ENCODE measurements around the gene R3HCC1L. TPM values are rescaled to one million over a fixed set of nuclear protein-coding genes. Genes with fewer than 3 reads are reported as not detected.
"Not testable (repeated sequence)": the region's sequence is repeated elsewhere in the genome, so short reads cannot be mapped to it uniquely, and the experiment has no call there.

R3HCC1L gene
- total RNA-seq, 2 donors from 2014 or later = 12.3 to 14.3 TPM

- no peak overlapping the region for H3K4me3 ChIP-seq
- no peak for DNase-seq (ENCODE audit: low spot score)
Observed at GRCh38 chr10:98128802-98129201, 5.7 kb upstream of the R3HCC1L start.

GRCh38 chr10:98131619-98132018 lies 2.8 kb upstream of the R3HCC1L start:
- no peaks in the 10 kb centered on the region for H3K9me3 ChIP-seq
- TF ChIP-seq CTCF (IDR thresholded peaks at IDR 0.05) = no peak
- no peak overlapping the region for H3K4me3 ChIP-seq
- ATAC-seq (ENCODE audit: insufficient number of reproducible peaks, low FRiP score, low read depth) (no peak), DNase-seq (ENCODE audit: low spot score) (no peak)
- H3K4me1 ChIP-seq (ENCODE audit: control insufficient read depth in 1 of 2, low read depth in 2 of 2) = peaks cover 7 to 10% of the 10 kb centered on the region in 2 donors
- no peaks in the 10 kb centered on the region for H3K36me3 ChIP-seq
- no peak overlapping the region for H3K27ac ChIP-seq
- H3K27me3 ChIP-seq (replicated peaks; ENCODE audit: insufficient read depth) = no peaks in the 10 kb centered on the region

More at GRCh38 chr10:98128802-98129201, 5.7 kb upstream of the R3HCC1L start:
- H3K9me3 ChIP-seq = no peaks in the 10 kb centered on the region
- no peaks in the 10 kb centered on the region for H3K4me1 ChIP-seq (ENCODE audit: control insufficient read depth in 1 of 2, low read depth in 2 of 2)
- TF ChIP-seq CTCF (IDR thresholded peaks at IDR 0.05) = no peak
- no peak overlapping the region for H3K27ac ChIP-seq
- ATAC-seq (ENCODE audit: insufficient number of reproducible peaks, low FRiP score, low read depth) = no peak
- no peaks in the 10 kb centered on the region for H3K27me3 ChIP-seq (replicated peaks; ENCODE audit: insufficient read depth)
- H3K36me3 ChIP-seq = no peaks in the 10 kb centered on the region

GRCh38 chr10:98133075-98133752 lies 1.2 kb upstream of the R3HCC1L start:
- not testable (repeated sequence) for H3K27ac ChIP-seq; H3K36me3 ChIP-seq; H3K4me3 ChIP-seq; DNase-seq (ENCODE audit: low spot score); H3K9me3 ChIP-seq; H3K27me3 ChIP-seq (replicated peaks; ENCODE audit: insufficient read depth); ATAC-seq (ENCODE audit: insufficient number of reproducible peaks, low FRiP score, low read depth)
- H3K4me1 ChIP-seq (ENCODE audit: control insufficient read depth in 1 of 2, low read depth in 2 of 2) = peaks cover 10 to 16% of the 10 kb centered on the region in 2 donors

GRCh38 chr10:98134117-98134430 lies 383 bp upstream of the R3HCC1L start:
- TF ChIP-seq CTCF (IDR thresholded peaks at IDR 0.05) = no peak
- H3K27ac ChIP-seq = peak overlapping the region; percentile 69 to 73
- DNase-seq (ENCODE audit: low spot score) = no peak
- peak overlapping the region; percentile 95 for H3K4me3 ChIP-seq
- no peaks in the 10 kb centered on the region for H3K9me3 ChIP-seq
- no peaks in the 10 kb centered on the region for H3K36me3 ChIP-seq
- ATAC-seq (ENCODE audit: insufficient number of reproducible peaks, low FRiP score, low read depth) = no peak
- H3K27me3 ChIP-seq (replicated peaks; ENCODE audit: insufficient read depth) = no peaks in the 10 kb centered on the region
- peaks cover 10 to 16% of the 10 kb centered on the region in 2 donors for H3K4me1 ChIP-seq (ENCODE audit: control insufficient read depth in 1 of 2, low read depth in 2 of 2)

GRCh38 chr10:98135222-98135899 lies 904 bp downstream of the R3HCC1L start:
- no peak for TF ChIP-seq CTCF (IDR thresholded peaks at IDR 0.05)
- H3K27ac ChIP-seq = peak overlapping the region; percentile 69 to 73

GRCh38 chr10:98136775-98137174 lies 2.3 kb downstream of the R3HCC1L start:
- DNase-seq (ENCODE audit: low spot score); H3K27me3 ChIP-seq (replicated peaks; ENCODE audit: insufficient read depth); H3K9me3 ChIP-seq; ATAC-seq (ENCODE audit: insufficient number of reproducible peaks, low FRiP score, low read depth); H3K36me3 ChIP-seq; H3K27ac ChIP-seq; H3K4me3 ChIP-seq: not testable (repeated sequence)
- peaks cover 10 to 16% of the 10 kb centered on the region in 2 donors for H3K4me1 ChIP-seq (ENCODE audit: control insufficient read depth in 1 of 2, low read depth in 2 of 2)

More at GRCh38 chr10:98135222-98135899, 904 bp downstream of the R3HCC1L start:
- peak overlapping the region; percentile 95 for H3K4me3 ChIP-seq
- DNase-seq (ENCODE audit: low spot score) = no peak
- no peaks in the 10 kb centered on the region for H3K9me3 ChIP-seq
- ATAC-seq (ENCODE audit: insufficient number of reproducible peaks, low FRiP score, low read depth) = no peak
- no peaks in the 10 kb centered on the region for H3K27me3 ChIP-seq (replicated peaks; ENCODE audit: insufficient read depth)
- H3K36me3 ChIP-seq = no peaks in the 10 kb centered on the region
- H3K4me1 ChIP-seq (ENCODE audit: control insufficient read depth in 1 of 2, low read depth in 2 of 2) = peaks cover 10 to 16% of the 10 kb centered on the region in 2 donors

Data from thoracic aorta (tissue), 2 donors.